KG1 (cell line): Measurements from ENCODE around the gene POLD4.

Experiments used
- DNase-seq: peaks from one replicate; lab custom pipeline; 2025; lab: John Stamatoyannopoulos, UW

The POLD4 gene

GRCh38 chr11:67315325-67315909 lies 37.9 kb downstream of the POLD4 start:
- no peak for DNase-seq

- no peak for DNase-seq
These were observed 39.1 kb downstream of the POLD4 start for GRCh38 chr11:67314218-67314617.

GRCh38 chr11:67313125-67313890 lies 40.0 kb downstream of the POLD4 start:
- DNase-seq, result no peak

- DNase-seq, result no peak
These were observed 40.9 kb downstream of the POLD4 start for GRCh38 chr11:67312187-67313021.

- no peak for DNase-seq
These were observed 41.7 kb downstream of the POLD4 start for GRCh38 chr11:67311556-67312082.

- no peak for DNase-seq
These were observed 42.2 kb downstream of the POLD4 start for GRCh38 chr11:67311051-67311555.

- DNase-seq, result no peak
These were observed 42.9 kb downstream of the POLD4 start for GRCh38 chr11:67310246-67311050.

GRCh38 chr11:67309661-67310061 lies 43.7 kb downstream of the POLD4 start:
- DNase-seq, result no peak

- DNase-seq, result no peak
These were observed 44.2 kb downstream of the POLD4 start for GRCh38 chr11:67309166-67309565.

- DNase-seq, result no peak
These were observed 45.1 kb downstream of the POLD4 start for GRCh38 chr11:67308031-67308866.

GRCh38 chr11:67307545-67308001 lies 45.8 kb downstream of the POLD4 start:
- no peak for DNase-seq

GRCh38 chr11:67306769-67307544 lies 46.4 kb downstream of the POLD4 start:
- no peak for DNase-seq

- no peak for DNase-seq
These were observed 48.7 kb downstream of the POLD4 start for GRCh38 chr11:67304511-67305113.

- no peak for DNase-seq
These were observed 49.4 kb downstream of the POLD4 start for GRCh38 chr11:67303835-67304411.

- no peak for DNase-seq
These were observed 50.1 kb downstream of the POLD4 start, which contains the start of gene SSH3 for GRCh38 chr11:67303132-67303834. Gene SSH3 (plus strand): TSS chr11:67303530. CDS start chr11:67303626, 96 bp downstream.

GRCh38 chr11:67302571-67303131 lies 50.7 kb downstream of the POLD4 start:
- DNase-seq, result no peak

- DNase-seq, result no peak
These were observed 51.3 kb downstream of the POLD4 start for GRCh38 chr11:67301951-67302516.
